Hematopoietic multipotent progenitor cell treated with erythropoietin and hydrocortisone succinate and interleukin-3 and kit ligand, for 8 days (in vitro differentiated cells): ENCODE data around the gene LTBP1.

Experiments
- DNase-seq: peaks from one replicate; pipeline ENCODE4 v3.0.0-alpha.2; 2015

The LTBP1 gene

GRCh38 chr2:33121416-33121815, 174.7 kb downstream of the LTBP1 start:
- no peak for DNase-seq

GRCh38 chr2:33121925-33122324, 175.2 kb downstream of the LTBP1 start:
- no peak for DNase-seq

GRCh38 chr2:33122726-33123125, 176.0 kb downstream of the LTBP1 start:
- peak; percentile 92 for DNase-seq

GRCh38 chr2:33123216-33123615, 176.5 kb downstream of the LTBP1 start:
- DNase-seq, result no peak

- DNase-seq, result no peak
These were observed 179.8 kb downstream of the LTBP1 start for GRCh38 chr2:33126552-33126951.

- no peak for DNase-seq
These were observed 180.2 kb downstream of the LTBP1 start for GRCh38 chr2:33126958-33127357.

- DNase-seq, result no peak
These were observed 182.7 kb downstream of the LTBP1 start for GRCh38 chr2:33129263-33130053.

GRCh38 chr2:33130054-33130447, 183.3 kb downstream of the LTBP1 start:
- no peak for DNase-seq

GRCh38 chr2:33130544-33130943, 183.8 kb downstream of the LTBP1 start:
- DNase-seq, result no peak

GRCh38 chr2:33131111-33131510, 184.4 kb downstream of the LTBP1 start:
- DNase-seq, result no peak

- DNase-seq, result no peak
These were observed 185.0 kb downstream of the LTBP1 start for GRCh38 chr2:33131749-33132148.

- DNase-seq, result no peak
These were observed 186.8 kb downstream of the LTBP1 start for GRCh38 chr2:33133454-33133952.

- no peak for DNase-seq
These were observed 187.5 kb downstream of the LTBP1 start for GRCh38 chr2:33134086-33134771.

GRCh38 chr2:33134791-33135560, 188.2 kb downstream of the LTBP1 start:
- DNase-seq, result no peak

GRCh38 chr2:33135645-33136044, 188.9 kb downstream of the LTBP1 start:
- no peak for DNase-seq

- DNase-seq, result no peak
These were observed 189.3 kb downstream of the LTBP1 start for GRCh38 chr2:33136056-33136455.

GRCh38 chr2:33136566-33136965, 189.8 kb downstream of the LTBP1 start:
- DNase-seq, result no peak

- DNase-seq, result no peak
These were observed 190.6 kb downstream of the LTBP1 start for GRCh38 chr2:33137331-33137730.

- no peak for DNase-seq
These were observed 193.2 kb downstream of the LTBP1 start for GRCh38 chr2:33139949-33140348.

- DNase-seq, result peak; percentile 50
These were observed 194.7 kb downstream of the LTBP1 start for GRCh38 chr2:33141476-33141875.

GRCh38 chr2:33142810-33143209, 196.1 kb downstream of the LTBP1 start:
- DNase-seq, result no peak

GRCh38 chr2:33144243-33144642, 197.5 kb downstream of the LTBP1 start:
- DNase-seq, result no peak

- no peak for DNase-seq
These were observed 198.7 kb downstream of the LTBP1 start for GRCh38 chr2:33145459-33145858.

- DNase-seq, result no peak
These were observed 199.3 kb downstream of the LTBP1 start for GRCh38 chr2:33146102-33146501.
